ENCODE measurements around the gene KCND2. TPM values are rescaled to one million over a fixed set of nuclear protein-coding genes. Genes with fewer than 3 reads are reported as not detected.

KCND2 gene
- total RNA-seq, 1 donor from 2014 or later = 2.9 TPM

DNA sequence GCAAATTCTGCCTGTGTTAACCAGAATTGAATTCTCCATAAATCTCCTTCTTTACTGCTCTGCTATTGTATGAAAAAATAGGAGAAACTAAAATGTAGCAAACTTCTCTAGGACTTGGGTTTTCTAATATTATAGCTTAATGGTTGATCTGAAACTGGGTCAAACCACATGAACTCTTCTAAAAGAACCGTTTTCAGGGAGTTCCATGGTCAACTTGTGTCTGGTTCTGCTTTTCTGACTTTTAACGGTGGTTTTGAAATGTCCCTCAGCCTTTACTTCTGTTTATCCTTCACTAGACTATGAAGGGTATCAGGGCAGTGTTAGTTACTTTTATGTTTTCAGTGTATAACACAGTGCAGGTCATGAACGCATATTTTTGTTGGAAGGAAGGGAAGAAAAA lies 342.7 kb downstream of the KCND2 start:
- Mint-ChIP-seq H3K9me3 (no peaks in the 10 kb centered on the region), H3K4me3 (no peak overlapping the region), H3K36me3 (no peaks in the 10 kb centered on the region), H3K4me1 (no peaks in the 10 kb centered on the region), H3K27ac (no peak overlapping the region), H3K27me3 (ENCODE audit: insufficient read depth, low read depth) (no peaks in the 10 kb centered on the region)
- H3K4me1 ChIP-seq = no peaks in the 10 kb centered on the region
- H3K9ac ChIP-seq = no peak overlapping the region
- no peaks in the 10 kb centered on the region for H3K36me3 ChIP-seq
- no peaks in the 10 kb centered on the region for H3K9me3 ChIP-seq (ENCODE audit: low read depth)
- no peak for TF ChIP-seq CTCF (IDR thresholded peaks at IDR 0.05)
- no peak overlapping the region for H2AFZ ChIP-seq (replicated peaks)
- no peaks in the 10 kb centered on the region for H4K20me1 ChIP-seq (ENCODE audit: low read depth)
- H3K27ac ChIP-seq = no peak overlapping the region
- H3K4me2 ChIP-seq = no peak overlapping the region
- H3F3A ChIP-seq (ENCODE audit: low read depth) = no peaks in the 10 kb centered on the region
- DNase-seq (ENCODE audit: low spot score) = no peak
- no peaks in the 10 kb centered on the region for H3K27me3 ChIP-seq
- no peaks in the 10 kb centered on the region for H3K79me2 ChIP-seq (ENCODE audit: low read depth)
- no peak overlapping the region for H3K4me3 ChIP-seq

GRCh38 chr7:120617275-120617674 lies 344.3 kb downstream of the KCND2 start:
- Mint-ChIP-seq H3K9me3 (no peaks in the 10 kb centered on the region), H3K36me3 (no peaks in the 10 kb centered on the region), H3K27me3 (ENCODE audit: insufficient read depth, low read depth) (no peaks in the 10 kb centered on the region), H3K4me3 (no peak overlapping the region), H3K27ac (no peak overlapping the region), H3K4me1 (no peaks in the 10 kb centered on the region)
- Histone ChIP-seq H3K27me3 (no peaks in the 10 kb centered on the region), H3K9me3 (ENCODE audit: low read depth) (no peaks in the 10 kb centered on the region), H3K79me2 (ENCODE audit: low read depth) (no peaks in the 10 kb centered on the region), H2AFZ (replicated peaks) (no peak overlapping the region), H3F3A (ENCODE audit: low read depth) (no peaks in the 10 kb centered on the region), H3K4me2 (no peak overlapping the region), H4K20me1 (ENCODE audit: low read depth) (no peaks in the 10 kb centered on the region), H3K36me3 (no peaks in the 10 kb centered on the region), H3K27ac (no peak overlapping the region), H3K4me1 (no peaks in the 10 kb centered on the region), H3K4me3 (no peak overlapping the region), H3K9ac (no peak overlapping the region)
- DNase-seq (ENCODE audit: low spot score) = no peak
- TF ChIP-seq EZH2phosphoT487 (IDR thresholded peaks at IDR 0.05) = no peak
- no peak for TF ChIP-seq CTCF (IDR thresholded peaks at IDR 0.05)
- TF ChIP-seq EZH2 (IDR thresholded peaks at IDR 0.05) = no peak

GRCh38 chr7:120628251-120628650 lies 355.3 kb downstream of the KCND2 start:
- DNase-seq (ENCODE audit: low spot score) = no peak
- H3K4me3 ChIP-seq = no peak overlapping the region
- H2AFZ ChIP-seq (replicated peaks) = no peak overlapping the region
- no peak overlapping the region for H3K9ac ChIP-seq
- H3K4me1 ChIP-seq = peaks cover 6% of the 10 kb centered on the region
- H3K4me2 ChIP-seq = no peak overlapping the region
- no peaks in the 10 kb centered on the region for H3K9me3 Mint-ChIP-seq
- no peaks in the 10 kb centered on the region for H3K27me3 Mint-ChIP-seq (ENCODE audit: insufficient read depth, low read depth)
- TF ChIP-seq CTCF (IDR thresholded peaks at IDR 0.05) (no peak), EZH2phosphoT487 (IDR thresholded peaks at IDR 0.05) (no peak)
- no peaks in the 10 kb centered on the region for H3K79me2 ChIP-seq (ENCODE audit: low read depth)
- H3K4me3 Mint-ChIP-seq = no peak overlapping the region
- H3K27me3 ChIP-seq = no peaks in the 10 kb centered on the region
- H3K4me1 Mint-ChIP-seq = peaks cover 5% of the 10 kb centered on the region
- no peak overlapping the region for H3K27ac ChIP-seq
- H3K9me3 ChIP-seq (ENCODE audit: low read depth) = no peaks in the 10 kb centered on the region
- no peak overlapping the region for H3K27ac Mint-ChIP-seq
- no peaks in the 10 kb centered on the region for H3F3A ChIP-seq (ENCODE audit: low read depth)
- no peaks in the 10 kb centered on the region for H3K36me3 Mint-ChIP-seq
- H4K20me1 ChIP-seq (ENCODE audit: low read depth) = no peaks in the 10 kb centered on the region
- no peaks in the 10 kb centered on the region for H3K36me3 ChIP-seq

GRCh38 chr7:120639884-120640283 lies 366.9 kb downstream of the KCND2 start:
- Histone ChIP-seq H2AFZ (replicated peaks) (no peak overlapping the region), H3K27ac (no peak overlapping the region), H3K36me3 (no peaks in the 10 kb centered on the region), H3K4me3 (no peak overlapping the region), H3K79me2 (ENCODE audit: low read depth) (no peaks in the 10 kb centered on the region), H3K9ac (no peak overlapping the region), H3K9me3 (ENCODE audit: low read depth) (no peaks in the 10 kb centered on the region), H4K20me1 (ENCODE audit: low read depth) (no peaks in the 10 kb centered on the region), H3K4me1 (no peaks in the 10 kb centered on the region), H3K27me3 (no peaks in the 10 kb centered on the region), H3F3A (ENCODE audit: low read depth) (no peaks in the 10 kb centered on the region), H3K4me2 (no peak overlapping the region)
- Mint-ChIP-seq H3K4me3 (no peak overlapping the region), H3K9me3 (no peaks in the 10 kb centered on the region), H3K27me3 (ENCODE audit: insufficient read depth, low read depth) (no peaks in the 10 kb centered on the region), H3K27ac (no peak overlapping the region), H3K36me3 (no peaks in the 10 kb centered on the region), H3K4me1 (peaks cover 16% of the 10 kb centered on the region)
- TF ChIP-seq EZH2phosphoT487 (IDR thresholded peaks at IDR 0.05) (no peak), CTCF (IDR thresholded peaks at IDR 0.05) (no peak), EZH2 (IDR thresholded peaks at IDR 0.05) (no peak)
- DNase-seq (ENCODE audit: low spot score) = no peak
